Ovary (tissue), 9 donors: Measurements from ENCODE around the gene SQSTM1. TPM values are rescaled to one million over a fixed set of nuclear protein-coding genes. Genes with fewer than 3 reads are reported as not detected.
"Not testable (repeated sequence)": the region's sequence is repeated elsewhere in the genome, so short reads cannot be mapped to it uniquely, and the experiment has no call there.

Experiments used
- DNase-seq, 5 donors: peaks; one replicate each; pipeline ENCODE4 v3.0.0-alpha.2; 2019 to 2020
- H3K27ac ChIP-seq, 2 donors: fragments of 200-600 bp; one replicate each; pipeline versions ENCODE4 v1.5.1 to v1.8.0; 2019 to 2022
- H3K27me3 ChIP-seq: fragments of 200-600 bp; one replicate; pipeline ENCODE4 v1.8.0; 2022
- H3K36me3 ChIP-seq: fragments of 200-600 bp; sonication (generic); one replicate; pipeline ENCODE4 v1.5.1; 2019
- H3K4me1 ChIP-seq: one replicate; pipeline ENCODE4 v1.8.1; 2013; ENCODE audit warnings: mild to moderate bottlenecking, moderate library complexity; ENCODE audit not compliant: insufficient read depth
- H3K4me3 ChIP-seq: fragments of 200-600 bp; sonication (generic); one replicate; pipeline ENCODE4 v1.5.1; 2017
- H3K9me3 ChIP-seq, 2 donors: fragments of 200-600 bp in 1 of 2; sonication (generic) in 1 of 2; one replicate each; pipeline versions ENCODE4 v1.5.1 to v1.8.1; 2013 to 2019; ENCODE audit warnings: mild to moderate bottlenecking in 1 of 2, moderate library complexity in 1 of 2
- EP300 ChIP-seq: sonication (generic); formaldehyde crosslinking; IDR thresholded peaks from one replicate; pipeline ENCODE4 v1.6.1; 2017; ENCODE audit warnings: antibody characterized with exemption
- POLR2A ChIP-seq: fragments of 450-650 bp; IDR thresholded peaks from one replicate; pipeline ENCODE4 v1.6.1; 2017; ENCODE audit warnings: antibody characterized with exemption, mild to moderate bottlenecking, moderate library complexity
- WGBS, 3 donors: extraction: QIAGEN DNeasy Blood & Tissue Kit in 1 of 3; methylation state at CpG; one replicate each; pipeline versions ENCODE4 v1.1.5 to v1.1.7; 2013 to 2017; 5-methylcytosine and 5-hydroxymethylcytosine counted together
- intact Hi-C, 4 donors: fragments of 100-400 bp; cut with DNase I; formaldehyde crosslinking; loops; one replicate each; pipeline versions ENCODE4 v1.11.0 to v1.15.1; 2022 to 2023
- polyA plus RNA-seq, 2 donors: library from polyadenylated mRNA; stranded (reverse); fragments of 200-250 nt in 1 of 2; fragments of 350-450 nt in 1 of 2; fragmentation: Illumina TruSeq in 1 of 2; extraction: RNeasy Lipid Tissue Mini Kit (QIAGEN cat#74804) in 1 of 2; gene quantifications; one replicate each; pipeline ENCODE4 v1.2.3, GENCODE V29; 2013 to 2014
- total RNA-seq, 7 donors: library from RNA; depleted of rRNA in 2 of 7; stranded (reverse); fragments of >200 nt in 2 of 7; fragmentation: NEBNext Ultra II Directional in 3 of 7; extraction: Animal tissue kit (Norgen Biotek cat#: 25700) in 3 of 7; gene quantifications; one replicate each; pipeline versions ENCODE4 v1.1.0 to v1.2.4, GENCODE V29; 2016 to 2023
- TF ChIP-seq, protein P1 (sequence below), 3 donors: fragments of 450-650 bp in 2 of 3; fragments of 200-600 bp in 1 of 3; IDR thresholded peaks; one replicate each; pipeline versions ENCODE4 v1.5.1 to v1.8.0; 2016 to 2022; ENCODE audit warnings: antibody characterized with exemption in 3 of 3, mild to moderate bottlenecking in 1 of 3
- donor health status: DM: no; HTN: no; CAD: no; lungs with moderate emphysema.
- donor health status: DM: no; HTN: no; CAD: no.
- donor health status: Bipolar disorder and iron deficiency.
- donor health status: DM: yes; HTN: yes; CAD: no.
- donor health status: DM: no; HTN: no; CAD: no.
- donor health status: DM: yes; HTN: yes; CAD: no.

Gene SQSTM1
- total and polyA plus RNA-seq, 9 donors, result 125 to 457 (median 320) TPM

DNA sequence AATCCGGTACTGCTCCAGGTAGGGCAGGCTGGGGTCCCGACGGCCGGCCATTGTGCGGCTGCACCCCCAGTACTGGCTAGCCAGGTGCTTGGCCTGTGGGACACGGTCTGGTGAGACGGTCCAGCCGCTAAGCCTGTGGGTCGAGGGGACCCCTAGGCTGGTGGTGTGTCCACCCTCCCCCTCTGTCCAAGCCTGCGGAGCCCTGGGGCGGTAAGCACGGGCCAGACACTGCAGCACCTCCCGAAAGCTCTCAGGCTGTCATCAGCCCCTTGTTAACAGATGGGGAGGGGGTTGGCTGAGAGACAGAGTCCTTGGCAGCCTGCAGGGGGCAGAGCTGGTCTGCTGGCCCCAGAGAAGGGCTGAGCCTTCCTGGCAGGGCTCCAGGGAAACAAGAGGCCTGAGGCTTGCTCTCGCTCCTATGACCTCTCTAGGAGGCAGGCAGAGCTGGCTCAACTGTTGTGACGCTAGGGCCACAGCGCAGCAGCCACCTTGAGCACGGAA is 49.7 kb downstream of the SQSTM1 start:
- WGBS, 3 donors, result 69 to 78% (median 72%) methylated on average over 14 to 17 of the region's 17 CpGs
- H3K27ac ChIP-seq, result no peak overlapping the region
- TF ChIP-seq EP300 (no peak), POLR2A (no peak)
- TF ChIP-seq, protein P1, sequence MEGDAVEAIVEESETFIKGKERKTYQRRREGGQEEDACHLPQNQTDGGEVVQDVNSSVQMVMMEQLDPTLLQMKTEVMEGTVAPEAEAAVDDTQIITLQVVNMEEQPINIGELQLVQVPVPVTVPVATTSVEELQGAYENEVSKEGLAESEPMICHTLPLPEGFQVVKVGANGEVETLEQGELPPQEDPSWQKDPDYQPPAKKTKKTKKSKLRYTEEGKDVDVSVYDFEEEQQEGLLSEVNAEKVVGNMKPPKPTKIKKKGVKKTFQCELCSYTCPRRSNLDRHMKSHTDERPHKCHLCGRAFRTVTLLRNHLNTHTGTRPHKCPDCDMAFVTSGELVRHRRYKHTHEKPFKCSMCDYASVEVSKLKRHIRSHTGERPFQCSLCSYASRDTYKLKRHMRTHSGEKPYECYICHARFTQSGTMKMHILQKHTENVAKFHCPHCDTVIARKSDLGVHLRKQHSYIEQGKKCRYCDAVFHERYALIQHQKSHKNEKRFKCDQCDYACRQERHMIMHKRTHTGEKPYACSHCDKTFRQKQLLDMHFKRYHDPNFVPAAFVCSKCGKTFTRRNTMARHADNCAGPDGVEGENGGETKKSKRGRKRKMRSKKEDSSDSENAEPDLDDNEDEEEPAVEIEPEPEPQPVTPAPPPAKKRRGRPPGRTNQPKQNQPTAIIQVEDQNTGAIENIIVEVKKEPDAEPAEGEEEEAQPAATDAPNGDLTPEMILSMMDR (IDR thresholded peaks at IDR 0.05), result peak in 1 of 3 donors; percentile 17
- DNase-seq, result peak; percentile 63 to 83 (median 74)
- H3K4me1 ChIP-seq, result no peaks in the 10 kb centered on the region
- H3K27me3 ChIP-seq, result no peaks in the 10 kb centered on the region
- intact Hi-C loops, result no loop called here
- H3K36me3 ChIP-seq, result no peaks in the 10 kb centered on the region
- no peaks in the 10 kb centered on the region for H3K9me3 ChIP-seq
- H3K4me3 ChIP-seq, result no peak overlapping the region

- no peaks in the 10 kb centered on the region for H3K36me3 ChIP-seq
- intact Hi-C loops, result no loop called here
- H3K27ac ChIP-seq, result no peak overlapping the region
- H3K9me3 ChIP-seq, result no peaks in the 10 kb centered on the region
- WGBS, 3 donors, result 79 to 86% (median 81%) methylated on average over 3 of the region's 3 CpGs
- no peak for TF ChIP-seq EP300
- TF ChIP-seq POLR2A, result no peak
- TF ChIP-seq, protein P1 (IDR thresholded peaks at IDR 0.05), result no peak
- H3K27me3 ChIP-seq, result no peaks in the 10 kb centered on the region
- no peak overlapping the region for H3K4me3 ChIP-seq
- no peaks in the 10 kb centered on the region for H3K4me1 ChIP-seq
- DNase-seq, result no peak
These were observed 50.2 kb downstream of the SQSTM1 start for GRCh38 chr5:179870952-179871351.

GRCh38 chr5:179871533-179871932 is 50.8 kb downstream of the SQSTM1 start:
- intact Hi-C loops, H3K4me3 ChIP-seq, H3K27ac ChIP-seq, H3K27me3 ChIP-seq, H3K4me1 ChIP-seq, H3K9me3 ChIP-seq, H3K36me3 ChIP-seq: not testable (repeated sequence)
- DNase-seq, result peak; percentile 38 to 71 (median 59)
- WGBS, 3 donors, result 35 to 37% (median 35%) methylated on average over 11 to 14 of the region's 14 CpGs

- Histone ChIP-seq H3K36me3 (no peaks in the 10 kb centered on the region), H3K4me1 (no peaks in the 10 kb centered on the region), H3K9me3 (no peaks in the 10 kb centered on the region), H3K27me3 (no peaks in the 10 kb centered on the region), H3K4me3 (no peak overlapping the region), H3K27ac (peak overlapping the region in 1 of 2 donors; percentile 48)
- WGBS, 3 donors, result 57 to 67% (median 62%) methylated on average over 12 to 15 of the region's 18 CpGs
- intact Hi-C loops, result no loop called here
- DNase-seq, result peak in 1 of 5 donors; percentile 33
- TF ChIP-seq, protein P1 (IDR thresholded peaks at IDR 0.05), result no peak
- TF ChIP-seq EP300 (no peak), POLR2A (no peak)
These were observed 51.5 kb downstream of the SQSTM1 start for GRCh38 chr5:179872055-179872827.
